Right cardiac atrium (tissue), 5 donors: ENCODE data around the gene TAAR2. TPM values are rescaled to one million over a fixed set of nuclear protein-coding genes. Genes with fewer than 3 reads are reported as not detected.
"Not testable (repeated sequence)": the region's sequence is repeated elsewhere in the genome, so short reads cannot be mapped to it uniquely, and the experiment has no call there.

Source experiments
- ATAC-seq, 2 donors: fragments of 200-7000 bp; cut with Tn5 transposase; one replicate each; pipeline versions ENCODE4 v1.8.0 to v1.9.1; 2020; ENCODE audit warnings: moderate library complexity in 2 of 2, mild to moderate bottlenecking in 1 of 2
- DNase-seq, 3 donors: peaks; one replicate each; pipeline ENCODE4 v3.0.0-alpha.2; 2020
- H3K27ac ChIP-seq: one replicate; pipeline ENCODE4 v1.5.1; 2013; ENCODE audit warnings: mild to moderate bottlenecking, low read length, control low read depth, moderate library complexity
- H3K27me3 ChIP-seq: one replicate; pipeline ENCODE4 v1.6.1; 2013; ENCODE audit not compliant: control insufficient read depth, insufficient read depth
- H3K4me1 ChIP-seq: one replicate; pipeline ENCODE4 v1.6.1; 2013; ENCODE audit warnings: low read length; ENCODE audit not compliant: control insufficient read depth, insufficient read depth
- H3K4me3 ChIP-seq: one replicate; pipeline ENCODE4 v1.5.1; 2013; ENCODE audit warnings: low read length, control low read depth
- H3K9me3 ChIP-seq: one replicate; pipeline ENCODE4 v1.6.1; 2013; ENCODE audit warnings: low read length; ENCODE audit not compliant: control insufficient read depth
- WGBS: extraction: QIAGEN DNeasy Blood & Tissue Kit; methylation state at CpG from one replicate; pipeline ENCODE4 v1.1.7; 2013; 5-methylcytosine and 5-hydroxymethylcytosine counted together
- intact Hi-C, 4 donors: fragments of 100-400 bp; cut with DNase I; formaldehyde crosslinking; loops; one replicate each; pipeline versions ENCODE4 v1.11.0 to v1.14.0; 2022 to 2023
- polyA plus RNA-seq: library from polyadenylated mRNA; stranded (reverse); fragments of 200-250 nt; gene quantifications from one replicate; pipeline ENCODE4 v1.2.3, GENCODE V29; 2013
- total RNA-seq, 4 donors: library from RNA; stranded (reverse); fragmentation: NEBNext Ultra II Directional; extraction: Animal tissue kit (Norgen Biotek cat#: 25700); gene quantifications; one replicate each; pipeline ENCODE4 v1.2.1, GENCODE V29; 2021
- donor health status: healthy with polysubstance abuse.
- donor health status: DM: no; HTN: yes; CAD: no.
- donor health status: DM: no; HTN: no; CAD: no.
- donor health status: DM: no; HTN: yes; CAD: no; lungs with severe emphysema.
- donor health status: DM: yes; HTN: yes; CAD: no.

The TAAR2 gene
- total and polyA plus RNA-seq, 5 donors = not detected

DNA sequence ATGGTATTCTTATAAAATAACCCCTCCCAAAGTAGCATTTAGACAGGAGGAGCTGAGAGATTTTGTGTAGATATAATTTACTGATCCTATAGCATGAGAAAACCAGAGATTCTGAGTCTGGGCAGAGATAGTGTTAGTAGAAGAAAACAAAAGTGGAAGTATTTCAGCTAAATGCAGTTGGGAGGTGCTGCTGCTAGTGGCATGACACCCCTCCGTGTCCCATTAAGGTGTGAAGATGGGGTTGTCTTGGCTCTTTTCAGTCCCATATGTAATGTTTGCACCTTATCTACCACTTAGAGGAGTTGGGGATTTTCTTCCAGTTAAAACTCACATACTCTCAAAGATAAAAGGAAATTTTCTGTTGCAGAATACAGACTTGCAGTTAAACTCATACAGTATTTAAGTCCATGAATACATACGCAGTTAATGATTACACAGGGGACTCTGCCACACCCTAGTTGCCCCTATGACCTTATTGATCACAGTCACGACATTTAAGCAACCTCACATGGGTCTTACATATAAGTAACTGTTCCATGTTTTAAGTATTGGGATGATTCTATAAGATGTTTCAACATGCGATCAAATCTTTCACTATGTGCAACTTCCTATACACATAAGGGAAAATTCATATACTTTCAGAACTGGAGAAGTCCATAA is 11.5 kb downstream of the TAAR2 start:
- Histone ChIP-seq H3K4me3 (no peak overlapping the region), H3K27me3 (peaks cover 3% of the 10 kb centered on the region), H3K27ac (no peak overlapping the region), H3K9me3 (no peaks in the 10 kb centered on the region), H3K4me1 (no peaks in the 10 kb centered on the region)
- WGBS = 53% methylated on average over 4 of the region's 4 CpGs
- intact Hi-C loops = no loop called here
- no peak for DNase-seq
- no peak for ATAC-seq

DNA sequence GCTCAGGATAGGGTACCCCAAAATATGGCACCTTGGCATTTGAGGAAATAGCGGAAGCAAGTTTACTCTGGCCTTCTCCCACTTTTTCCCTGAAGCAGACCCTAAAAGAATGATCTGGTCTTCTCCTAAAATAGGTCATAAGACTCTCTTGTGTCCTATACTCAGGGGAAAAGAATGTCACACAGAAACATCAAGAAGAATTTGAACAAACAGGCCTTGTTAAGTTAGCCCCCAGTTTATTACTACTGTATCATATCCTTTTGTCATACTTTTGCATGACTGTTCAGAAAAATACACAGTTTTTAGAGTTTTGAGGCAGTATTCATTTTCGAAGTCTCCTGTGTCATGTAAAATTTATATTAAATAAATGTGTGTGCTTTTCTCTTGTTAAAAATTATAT is 12.5 kb downstream of the TAAR2 start:
- no peak for ATAC-seq
- intact Hi-C loops = no loop called here
- Histone ChIP-seq H3K27me3 (peaks cover 3% of the 10 kb centered on the region), H3K4me1 (no peaks in the 10 kb centered on the region), H3K27ac (no peak overlapping the region), H3K9me3 (no peaks in the 10 kb centered on the region), H3K4me3 (no peak overlapping the region)
- no peak for DNase-seq
- whole genome bisulfite sequencing = 78% methylated on average over 2 of the region's 2 CpGs

DNA sequence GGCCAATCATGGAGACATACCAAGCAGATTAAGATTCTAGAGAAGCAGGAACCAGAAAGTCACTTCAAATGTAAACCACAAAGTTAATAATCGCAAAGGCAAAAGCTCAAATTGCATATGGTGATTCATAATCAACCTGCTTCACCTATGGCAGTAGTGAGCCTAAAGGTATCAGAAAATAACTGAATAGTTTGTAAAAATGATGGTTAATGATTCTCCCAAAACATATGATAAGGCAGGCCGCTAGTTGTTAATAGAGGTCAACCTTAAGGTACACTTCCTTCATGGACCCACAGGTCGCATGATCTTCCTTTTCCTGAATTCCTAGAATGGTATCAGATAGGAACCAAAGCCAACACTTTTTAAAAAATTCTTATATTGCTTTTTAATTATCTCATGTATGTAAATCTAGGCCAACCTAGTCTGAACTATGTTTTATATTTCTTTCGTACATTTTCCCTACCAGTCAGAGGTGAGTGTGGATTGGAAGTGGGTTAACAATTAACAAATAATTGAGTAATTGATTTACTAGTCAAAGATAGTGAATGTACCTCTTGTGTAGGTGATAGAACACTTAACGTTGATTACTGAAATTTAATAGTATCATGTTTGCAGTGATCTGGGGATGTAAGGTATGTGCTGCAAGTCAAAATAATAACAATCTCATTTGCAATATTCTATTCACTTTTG is 16.4 kb downstream of the TAAR2 start:
- no peaks in the 10 kb centered on the region for H3K4me1 ChIP-seq
- H3K9me3 ChIP-seq = no peaks in the 10 kb centered on the region
- no peak overlapping the region for H3K4me3 ChIP-seq
- H3K27me3 ChIP-seq = no peaks in the 10 kb centered on the region
- 88% methylated on average over 5 of the region's 5 CpGs for WGBS
- intact Hi-C loops = no loop called here
- ATAC-seq = no peak
- no peak for DNase-seq
- no peak overlapping the region for H3K27ac ChIP-seq

DNA sequence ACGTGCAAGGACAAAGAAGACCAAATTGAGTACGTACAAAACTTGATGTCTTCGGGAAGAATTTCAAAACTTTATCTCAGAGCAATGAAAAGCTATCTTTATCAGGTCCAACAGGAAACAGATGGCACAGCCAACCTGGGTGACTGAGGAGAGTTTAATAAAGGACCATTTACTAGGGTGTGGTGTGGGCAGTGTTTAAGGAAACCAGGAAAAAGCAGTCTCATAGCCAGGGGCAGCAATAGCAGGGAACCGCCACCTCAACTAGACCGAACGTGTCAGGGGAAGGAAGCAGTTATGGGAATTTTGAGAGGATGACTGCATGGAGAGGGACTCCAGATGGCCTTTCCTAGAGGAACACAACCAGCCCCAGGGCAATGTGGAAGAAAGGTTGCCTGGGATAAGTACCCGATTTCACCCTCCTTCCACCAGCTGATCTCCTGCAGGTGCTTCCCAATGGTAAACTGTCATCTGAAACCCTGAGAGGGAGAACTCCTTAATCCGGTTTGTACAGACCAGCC is 19.4 kb downstream of the TAAR2 start:
- no peak for DNase-seq
- Histone ChIP-seq H3K27ac (no peak overlapping the region), H3K9me3 (no peaks in the 10 kb centered on the region), H3K27me3 (no peaks in the 10 kb centered on the region), H3K4me3 (no peak overlapping the region), H3K4me1 (no peaks in the 10 kb centered on the region)
- intact Hi-C loops = no loop called here
- no peak for ATAC-seq
- WGBS = 74% methylated on average over 8 of the region's 8 CpGs

GRCh38 chr6:132600900-132601299 is 23.2 kb downstream of the TAAR2 start:
- H3K9me3 ChIP-seq, H3K4me1 ChIP-seq, intact Hi-C loops, H3K27ac ChIP-seq, H3K4me3 ChIP-seq, H3K27me3 ChIP-seq, ATAC-seq, DNase-seq: not testable (repeated sequence)

DNA sequence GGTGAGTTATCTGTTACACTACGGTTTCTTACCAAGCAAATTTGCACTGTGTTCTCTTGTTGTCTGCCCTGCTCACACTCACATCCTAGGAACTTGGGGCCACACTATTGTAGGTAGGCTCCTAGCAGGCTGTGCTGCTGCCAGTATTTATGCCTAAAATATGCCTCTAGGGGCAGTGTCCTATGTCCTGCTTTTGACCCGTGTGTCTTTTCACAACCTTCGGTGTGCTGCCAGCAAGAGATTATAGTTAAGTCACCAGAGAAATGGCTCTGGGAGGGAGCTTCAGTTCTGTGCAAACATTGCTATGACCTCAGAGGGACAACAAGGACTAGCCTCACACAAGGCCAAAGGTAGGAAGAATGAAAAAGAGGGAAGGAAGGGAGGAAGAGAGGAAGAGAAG is 25.6 kb downstream of the TAAR2 start:
- no peaks in the 10 kb centered on the region for H3K9me3 ChIP-seq
- H3K27me3 ChIP-seq = no peaks in the 10 kb centered on the region
- 37% methylated on average over 3 of the region's 3 CpGs for WGBS
- no peak overlapping the region for H3K27ac ChIP-seq
- DNase-seq (no peak), ATAC-seq (no peak)
- no peaks in the 10 kb centered on the region for H3K4me1 ChIP-seq
- intact Hi-C loops = no loop called here
- no peak overlapping the region for H3K4me3 ChIP-seq

- H3K4me3 ChIP-seq = no peak overlapping the region
- H3K9me3 ChIP-seq = no peaks in the 10 kb centered on the region
- DNase-seq (no peak), ATAC-seq (no peak)
- intact Hi-C loops = no loop called here
- H3K27ac ChIP-seq = no peak overlapping the region
- 68% methylated on average over 6 of the region's 6 CpGs for WGBS
- no peaks in the 10 kb centered on the region for H3K27me3 ChIP-seq
- H3K4me1 ChIP-seq = no peaks in the 10 kb centered on the region
Measured at GRCh38 chr6:132596201-132596600, 27.9 kb downstream of the TAAR2 start.

DNA sequence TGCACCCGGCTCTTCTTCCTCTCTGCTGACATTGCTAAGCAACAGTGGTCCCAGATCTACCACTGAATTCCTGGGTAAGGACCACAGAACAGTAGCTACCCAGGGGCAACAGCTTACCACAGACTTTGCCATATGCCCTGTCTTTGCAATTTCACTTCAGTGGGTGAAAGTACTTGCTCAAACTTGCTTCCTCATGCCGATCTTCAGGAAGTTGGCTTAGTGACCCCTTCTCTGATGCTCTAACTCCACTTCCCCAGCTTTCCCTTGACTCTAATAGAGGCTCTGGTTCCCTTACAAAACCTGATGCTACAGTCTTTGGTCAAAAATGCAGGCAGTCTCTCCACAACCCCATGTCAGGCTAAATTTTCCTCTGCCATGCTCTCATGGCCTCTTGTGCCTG is 31.2 kb downstream of the TAAR2 start:
- Histone ChIP-seq H3K27me3 (no peaks in the 10 kb centered on the region), H3K4me1 (no peaks in the 10 kb centered on the region), H3K4me3 (no peak overlapping the region), H3K9me3 (no peaks in the 10 kb centered on the region), H3K27ac (no peak overlapping the region)
- no peak for ATAC-seq
- WGBS = 63% methylated on average over 2 of the region's 2 CpGs
- intact Hi-C loops = no loop called here
- DNase-seq = no peak

DNA sequence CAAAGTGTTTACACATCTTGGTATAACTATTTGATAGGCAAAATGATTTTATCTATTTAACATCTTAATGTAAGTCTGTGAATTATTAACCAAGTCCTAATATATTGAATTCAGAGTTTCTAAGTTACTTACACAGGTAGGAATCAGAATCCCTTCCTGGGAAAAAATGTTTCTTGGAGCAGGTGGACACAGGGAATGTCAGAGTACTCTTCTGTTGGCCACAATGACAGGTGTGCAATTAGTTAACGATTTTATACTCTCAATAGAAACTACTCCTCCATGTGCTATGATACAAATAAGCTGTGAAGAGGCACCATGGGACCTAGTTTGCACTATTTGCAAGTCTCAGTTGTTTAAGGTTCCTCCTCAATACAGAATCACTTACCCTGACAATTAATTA is 33.7 kb downstream of the TAAR2 start:
- intact Hi-C loops = no loop called here
- Histone ChIP-seq H3K9me3 (no peaks in the 10 kb centered on the region), H3K27ac (no peak overlapping the region), H3K27me3 (no peaks in the 10 kb centered on the region), H3K4me1 (no peaks in the 10 kb centered on the region), H3K4me3 (no peak overlapping the region)
- ATAC-seq = no peak
- 81% methylated on average over 1 of the region's 1 CpG for WGBS
- no peak for DNase-seq

DNA sequence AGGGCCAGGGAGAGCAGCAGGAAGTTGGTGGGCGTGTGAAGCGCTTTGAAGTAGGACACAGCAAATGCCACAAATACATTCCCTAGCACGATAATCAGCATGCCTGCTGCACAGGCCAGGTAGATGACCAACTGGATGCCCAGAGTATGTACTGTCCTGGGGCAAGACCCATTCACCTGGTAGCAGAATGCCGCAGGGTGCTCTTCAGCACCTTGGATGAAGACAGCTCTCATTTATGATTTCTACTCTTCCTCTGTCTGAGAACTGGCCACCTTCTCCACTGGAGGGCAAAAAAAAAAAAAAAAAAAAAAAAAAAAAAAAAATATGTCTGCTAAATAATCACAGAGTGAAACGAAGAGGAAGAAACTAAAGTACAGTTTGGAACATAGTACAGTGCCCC is 34.6 kb downstream of the TAAR2 start, which contains the start of gene TAAR5:
Gene TAAR5 (minus strand): TSS at position 288 of the 400 bp plus-strand sequence. CDS start 55 bp downstream, at position 233.
- intact Hi-C loops = no loop called here
- no peak within 1 kb of the TSS for H3K4me3 ChIP-seq
- no peaks in the 10 kb centered on the region for H3K27me3 ChIP-seq
- WGBS = 72% methylated on average over 5 of the region's 5 CpGs
- no peak within 1 kb of the TSS for H3K27ac ChIP-seq
- H3K9me3 ChIP-seq = no peaks in the 10 kb centered on the region
- H3K4me1 ChIP-seq = no peaks in the 10 kb centered on the region
- DNase-seq (no peak), ATAC-seq (no peak)

DNA sequence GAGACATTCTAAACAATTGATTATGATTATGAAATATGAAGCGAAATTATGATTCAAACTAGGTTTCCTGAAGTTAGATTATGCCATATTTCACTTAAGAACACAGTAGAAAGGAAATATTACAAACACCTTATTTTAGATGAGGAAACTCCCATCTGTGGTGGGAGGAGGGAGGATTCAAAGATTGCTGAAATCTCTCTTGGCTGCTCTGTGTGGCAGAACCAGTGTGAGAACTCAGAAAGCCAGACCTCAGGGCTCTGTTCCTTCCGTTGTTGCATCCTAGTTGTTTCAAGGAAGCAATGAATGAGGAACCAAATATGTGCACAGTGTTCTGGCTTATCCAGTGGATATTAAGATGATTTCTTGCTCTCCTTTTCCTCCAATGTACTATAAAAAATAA is 36.7 kb downstream of the TAAR2 start:
- Histone ChIP-seq H3K27ac (no peak overlapping the region), H3K27me3 (no peaks in the 10 kb centered on the region), H3K4me3 (no peak overlapping the region), H3K4me1 (no peaks in the 10 kb centered on the region), H3K9me3 (no peaks in the 10 kb centered on the region)
- 59% methylated on average over 2 of the region's 2 CpGs for WGBS
- DNase-seq (no peak), ATAC-seq (peak in 1 of 2 donors; percentile 63)
- intact Hi-C loops = no loop called here
